Stimulated activated CD4-positive, alpha-beta T cell treated with anti-CD3 and anti-CD28 coated beads, TNF-alpha, amount 100 ng/mL, for 1 hour (primary cell): Measurements from ENCODE around the gene NR1D1.

Experiments
- DNase-seq, 3 donors: peaks; one replicate each; pipeline ENCODE4 v3.0.0-alpha.2; 2020; ENCODE audit warnings: low read depth in 3 of 3, low spot score in 1 of 3

Gene NR1D1

DNA sequence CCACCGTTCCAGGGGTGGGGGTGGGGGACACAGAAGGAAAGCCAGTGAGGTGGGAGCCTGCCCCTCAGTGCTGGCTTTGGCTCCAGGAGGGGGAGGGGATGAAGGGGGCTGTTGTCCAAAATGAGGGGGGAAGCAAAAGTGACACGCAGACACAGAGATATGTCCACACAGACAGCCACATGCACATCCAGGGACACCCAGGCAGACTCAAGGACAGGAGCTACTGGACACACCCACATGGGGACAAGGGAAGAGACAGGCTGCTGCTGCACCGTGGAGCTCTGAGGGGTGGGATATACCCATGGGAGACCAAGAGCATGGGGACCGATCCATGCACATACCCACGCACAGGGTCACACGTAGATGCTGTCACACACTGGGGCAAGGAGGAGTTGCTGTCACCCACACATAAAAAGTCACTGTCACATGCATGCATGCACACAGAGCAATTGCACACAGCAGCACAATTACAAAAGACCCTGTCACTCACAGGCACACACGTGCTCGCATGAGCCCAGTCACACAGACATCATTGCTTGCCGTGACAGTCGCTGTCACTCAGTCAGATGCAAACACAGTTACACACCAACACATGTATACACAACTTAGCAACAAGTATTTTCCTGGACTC, 36.4 kb downstream of the NR1D1 start:
- no peak for DNase-seq

DNA sequence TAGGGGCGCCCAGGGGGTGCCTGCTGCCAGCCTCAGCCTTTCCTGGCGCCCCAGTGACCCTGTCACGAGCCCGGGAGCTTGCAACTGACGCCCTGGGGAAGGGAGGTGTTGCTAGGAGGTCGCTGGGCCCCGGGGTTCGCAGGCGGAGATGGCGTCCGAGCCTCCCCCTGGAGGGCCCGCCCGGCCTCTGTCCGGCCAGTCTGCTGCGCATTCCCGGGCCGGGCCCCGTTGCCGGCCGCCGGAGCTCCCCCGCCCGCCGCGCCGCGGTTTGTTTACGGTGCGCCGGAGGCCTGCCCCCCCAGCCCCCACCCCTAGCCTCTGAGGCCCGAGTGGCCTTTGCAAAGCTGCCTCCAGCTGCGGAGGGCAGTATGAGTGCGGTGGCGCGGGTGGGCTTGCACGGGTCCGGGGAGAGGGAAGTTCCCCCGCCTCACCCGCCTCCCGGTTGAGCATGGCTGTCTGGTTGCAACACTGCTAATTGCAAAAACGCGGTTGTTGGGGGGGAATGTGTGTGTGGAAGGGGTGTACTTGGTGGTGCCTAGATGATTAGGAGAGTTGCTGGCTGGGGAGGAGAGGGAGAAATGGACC, 37.1 kb downstream of the NR1D1 start:
- DNase-seq, result no peak

GRCh38 chr17:40062329-40063186, 37.8 kb downstream of the NR1D1 start, which contains the start of gene THRA:
Gene THRA, plus strand, starts transcription at chr17:40062965. Its CDS starts 11,524 bp downstream, at chr17:40074489.
- peak in 2 of 3 donors; percentile 49 to 57 for DNase-seq

GRCh38 chr17:40061609-40062038, 38.8 kb downstream of the NR1D1 start:
- no peak for DNase-seq

DNA sequence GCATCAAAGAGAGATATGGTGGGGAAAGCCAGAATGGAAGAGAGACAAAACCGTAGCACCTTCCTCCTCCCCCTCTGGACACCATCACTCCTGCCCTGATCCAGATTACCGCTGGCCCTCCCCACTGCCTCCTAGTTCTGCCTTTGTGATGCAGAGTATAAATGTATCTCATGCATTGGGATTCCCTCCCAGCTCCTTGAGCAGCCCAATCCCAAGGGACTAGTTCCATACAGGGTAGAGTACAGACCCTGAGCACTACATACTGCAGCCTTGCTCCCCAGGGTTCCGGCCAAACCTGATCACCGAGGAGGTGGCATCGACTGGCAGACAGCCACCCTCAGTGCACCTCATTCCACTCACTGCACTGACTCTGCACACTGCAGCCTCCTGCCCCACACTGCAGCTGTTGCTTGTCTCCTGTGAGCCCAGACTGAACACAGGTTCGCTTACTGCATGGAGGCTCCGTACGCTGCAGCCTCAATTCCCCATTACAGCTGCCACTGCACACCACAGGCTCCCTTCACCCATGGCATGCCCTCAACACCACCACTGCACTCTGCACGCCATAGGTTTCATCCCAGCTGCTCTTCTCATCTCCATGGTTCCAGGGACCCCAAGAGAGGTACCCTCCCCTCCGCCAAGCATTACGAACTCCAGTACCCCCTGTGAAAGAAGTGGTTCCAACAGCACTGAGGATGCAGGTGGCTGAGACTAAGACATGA, 39.3 kb downstream of the NR1D1 start:
- DNase-seq, result no peak

- no peak for DNase-seq
Observed at GRCh38 chr17:40059729-40060475, 40.5 kb downstream of the NR1D1 start.

- DNase-seq, result no peak
Observed at GRCh38 chr17:40058865-40059264, 41.5 kb downstream of the NR1D1 start.

- DNase-seq, result no peak
Observed at GRCh38 chr17:40058186-40058784, 42.1 kb downstream of the NR1D1 start.

- DNase-seq, result no peak
Observed at GRCh38 chr17:40056379-40057015, 43.9 kb downstream of the NR1D1 start.
